HG02610 (cell line): ENCODE data around the gene RPP14.
"Not testable (repeated sequence)": the region's sequence is repeated elsewhere in the genome, so short reads cannot be mapped to it uniquely, and the experiment has no call there.

Source experiments
- ATAC-seq: cut with Tn5 transposase; IDR thresholded peaks from one replicate; pipeline ENCODE4 v1.9.1; 2021; ENCODE audit warnings: mild to moderate bottlenecking, moderate library complexity; ENCODE audit not compliant: unreplicated experiment

Gene RPP14

DNA sequence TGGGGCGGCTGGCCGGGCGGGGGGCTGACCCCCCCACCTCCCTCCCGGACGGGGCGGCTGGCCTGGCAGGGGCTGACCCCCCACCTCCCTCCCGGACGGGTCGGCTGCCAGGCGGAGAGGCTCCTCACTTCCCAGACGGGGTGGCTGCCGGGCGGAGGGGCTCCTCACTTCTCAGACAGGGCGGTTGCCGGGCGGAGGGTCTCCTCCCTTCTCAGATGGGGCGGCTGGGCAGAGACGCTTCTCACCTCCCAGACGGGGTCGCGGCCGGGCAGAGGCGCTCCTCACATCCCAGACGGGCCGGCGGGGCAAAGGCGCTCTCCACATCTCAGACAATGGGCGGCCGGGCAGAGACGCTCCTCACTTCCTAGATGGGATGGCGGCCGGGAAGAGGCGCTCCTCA, 15.6 kb upstream of the RPP14 start:
- not testable (repeated sequence) for ATAC-seq

DNA sequence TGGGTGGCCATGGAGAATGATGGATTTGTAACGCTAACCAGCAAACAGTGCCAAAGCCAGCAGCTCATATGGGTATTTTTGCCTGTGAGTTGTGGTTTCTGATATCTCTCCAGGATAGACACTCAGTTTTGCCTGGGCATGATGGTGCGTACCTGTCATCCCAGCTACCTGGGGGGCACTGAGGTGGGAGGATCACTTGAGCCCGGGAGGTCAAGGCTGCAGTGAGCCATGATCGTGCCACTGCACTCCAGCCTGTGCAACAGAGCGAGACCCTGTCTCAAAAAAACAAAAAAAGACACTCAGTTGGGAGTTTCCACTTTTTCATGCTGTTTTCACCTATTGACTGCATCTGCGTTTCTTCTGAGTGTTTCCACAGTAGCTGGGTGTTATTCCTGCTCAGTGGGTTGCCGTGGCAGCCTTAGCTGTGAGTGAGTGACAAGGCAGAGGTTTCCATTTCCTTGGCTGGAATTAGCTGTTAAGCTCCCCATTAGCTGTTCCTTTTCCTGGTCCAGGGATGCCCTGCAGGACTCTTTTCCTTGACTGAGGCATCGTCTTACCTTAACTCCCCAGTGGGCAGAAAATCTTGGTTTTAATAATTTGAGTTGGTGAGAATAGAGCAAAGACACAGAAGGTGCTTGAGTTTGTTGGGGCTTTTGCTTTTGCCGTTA, 14.2 kb upstream of the RPP14 start:
- ATAC-seq = no peak

DNA sequence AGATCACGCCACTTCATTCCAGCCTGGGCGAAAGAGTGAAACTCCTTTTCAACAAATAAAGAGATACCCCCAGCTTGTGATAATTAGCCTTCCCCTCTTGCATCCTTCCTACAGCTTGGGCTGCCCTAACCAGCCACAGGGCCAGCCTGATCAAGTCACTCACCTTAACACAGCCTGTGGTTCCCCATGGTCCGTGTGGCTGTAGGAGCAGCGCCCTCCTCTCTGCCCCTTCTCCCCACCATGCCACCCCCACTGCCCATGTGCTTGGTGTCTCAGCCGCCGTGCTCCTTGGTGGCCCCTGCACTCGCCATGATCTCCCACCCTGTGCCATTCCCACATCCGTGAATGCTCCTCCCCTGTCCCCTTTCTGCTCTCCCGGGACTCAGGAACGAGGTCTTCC, 13.2 kb upstream of the RPP14 start:
- no peak for ATAC-seq

DNA sequence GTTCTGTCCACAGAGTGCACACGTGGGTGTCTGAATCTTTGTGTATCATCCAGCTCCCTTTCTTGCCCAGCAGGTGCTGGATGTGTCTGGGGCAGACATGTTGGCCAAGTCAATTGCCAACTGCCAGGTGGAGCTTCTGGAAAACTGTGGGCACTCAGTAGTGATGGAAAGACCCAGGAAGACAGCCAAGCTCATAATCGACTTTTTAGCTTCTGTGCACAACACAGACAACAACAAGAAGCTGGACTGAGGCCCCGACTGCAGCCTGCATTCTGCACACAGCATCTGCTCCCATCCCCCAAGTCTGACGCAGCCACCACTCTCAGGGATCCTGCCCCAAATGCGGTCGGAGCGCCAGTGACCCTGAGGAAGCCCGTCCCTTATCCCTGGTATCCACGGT, 12.5 kb upstream of the RPP14 start:
- no peak for ATAC-seq

DNA sequence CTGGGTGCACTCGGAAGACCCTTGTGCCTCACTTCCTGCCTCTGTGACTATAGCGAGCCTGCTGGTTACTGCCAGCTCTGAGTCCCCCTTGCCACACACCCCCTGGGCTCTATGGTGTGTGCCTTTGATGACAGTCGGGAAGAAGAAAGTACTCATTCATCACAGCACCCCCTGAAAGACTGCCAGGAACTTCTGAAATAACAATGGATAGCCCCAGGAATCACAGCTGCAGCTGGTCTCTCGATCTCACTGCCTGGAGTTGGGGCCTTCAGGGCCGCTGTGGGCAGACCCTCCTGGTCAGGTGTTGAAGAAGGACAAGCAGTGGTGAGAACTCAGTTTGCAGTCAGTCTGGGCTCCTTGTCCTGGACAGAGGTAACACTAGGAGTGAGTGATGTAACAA, 9.8 kb upstream of the RPP14 start:
- no peak for ATAC-seq

DNA sequence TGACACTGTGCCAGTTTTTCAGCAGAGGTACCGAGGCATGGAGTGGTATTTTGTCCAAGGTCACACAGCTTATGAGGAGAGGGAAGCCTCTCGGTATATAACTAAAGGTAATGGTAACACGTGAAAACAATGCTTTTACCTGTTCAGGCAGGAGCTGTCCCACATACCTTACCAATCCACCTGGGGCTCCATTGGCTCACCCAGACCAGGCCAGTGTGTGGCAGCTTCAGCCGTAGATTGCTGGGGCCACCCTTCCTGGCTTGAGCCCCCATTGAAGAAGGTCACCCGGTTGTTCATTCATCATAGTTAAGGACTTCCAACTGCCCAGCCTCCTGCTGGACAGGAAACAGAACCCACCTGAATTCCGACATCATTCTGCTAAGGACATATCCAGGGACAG, 9.2 kb upstream of the RPP14 start:
- no peak for ATAC-seq

DNA sequence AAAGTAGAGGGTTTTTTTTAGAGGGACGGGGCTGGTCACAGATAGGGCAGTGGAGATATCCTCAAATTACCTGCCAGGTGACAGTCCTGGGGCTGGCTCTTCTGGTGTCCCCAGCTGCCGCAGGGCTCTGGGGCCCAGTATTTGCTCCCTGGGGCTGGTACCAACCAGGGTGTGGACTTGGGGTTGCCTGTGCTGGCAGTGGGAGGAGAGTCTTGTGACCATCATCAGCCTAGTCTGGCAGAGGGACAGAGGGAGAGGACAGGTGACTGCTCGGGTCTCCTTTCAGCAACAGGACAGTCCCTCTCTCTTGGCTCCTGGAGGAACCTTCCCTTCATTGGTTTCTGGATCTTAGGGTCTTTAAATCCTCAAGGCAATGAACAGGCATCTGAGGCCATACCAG, 7.9 kb upstream of the RPP14 start:
- ATAC-seq = no peak

DNA sequence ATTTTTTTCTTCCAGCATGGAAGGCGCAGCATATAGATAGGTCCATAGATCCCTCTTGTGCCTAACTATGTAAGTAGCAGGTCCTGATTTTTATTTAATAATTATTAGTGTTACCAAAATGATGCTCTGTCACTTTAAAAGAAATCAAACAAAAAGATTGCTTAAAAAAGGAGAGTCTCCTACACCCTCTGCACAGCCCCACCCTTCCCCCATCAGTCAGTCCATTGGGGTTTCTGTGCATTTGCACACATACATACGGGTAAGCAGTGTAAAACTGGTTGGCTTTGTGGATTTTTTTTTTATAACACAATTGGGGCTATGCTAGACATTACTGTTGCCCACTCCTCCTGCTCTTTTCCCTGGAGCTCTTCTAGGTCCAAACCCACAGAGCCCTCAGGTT, 7.0 kb upstream of the RPP14 start:
- ATAC-seq = no peak

DNA sequence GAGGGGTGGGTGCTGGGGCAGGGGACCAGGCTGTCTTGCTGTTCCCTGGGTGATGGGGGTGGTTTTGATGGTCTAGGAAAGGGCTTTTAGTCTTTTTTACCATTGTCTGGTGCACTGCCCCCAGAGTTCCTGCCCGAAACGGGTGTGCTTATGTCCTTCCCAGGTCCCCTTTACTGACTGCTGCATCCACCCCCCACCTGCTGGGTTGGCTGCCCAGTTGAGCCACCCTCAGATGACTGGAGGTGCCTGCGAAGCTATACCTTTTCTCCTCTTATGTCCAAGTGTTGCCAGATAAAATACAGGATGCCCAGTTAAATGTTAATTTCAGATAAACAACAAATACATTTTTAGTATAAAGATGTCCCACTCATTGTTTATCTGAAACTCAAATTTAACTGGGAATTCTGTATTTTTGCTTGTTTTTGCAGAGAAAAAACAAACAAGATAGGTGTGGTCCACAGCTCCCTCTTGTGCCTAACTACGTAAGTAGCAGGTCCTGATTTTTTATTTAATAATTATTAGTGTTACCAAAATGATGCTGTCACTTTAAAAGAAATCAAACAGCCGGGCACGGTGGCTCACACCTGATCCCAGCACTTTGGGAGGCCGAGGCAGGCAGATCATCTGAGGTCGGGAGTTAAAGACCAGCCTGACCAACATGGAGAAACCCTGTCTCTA, 6.1 kb upstream of the RPP14 start:
- no peak for ATAC-seq

DNA sequence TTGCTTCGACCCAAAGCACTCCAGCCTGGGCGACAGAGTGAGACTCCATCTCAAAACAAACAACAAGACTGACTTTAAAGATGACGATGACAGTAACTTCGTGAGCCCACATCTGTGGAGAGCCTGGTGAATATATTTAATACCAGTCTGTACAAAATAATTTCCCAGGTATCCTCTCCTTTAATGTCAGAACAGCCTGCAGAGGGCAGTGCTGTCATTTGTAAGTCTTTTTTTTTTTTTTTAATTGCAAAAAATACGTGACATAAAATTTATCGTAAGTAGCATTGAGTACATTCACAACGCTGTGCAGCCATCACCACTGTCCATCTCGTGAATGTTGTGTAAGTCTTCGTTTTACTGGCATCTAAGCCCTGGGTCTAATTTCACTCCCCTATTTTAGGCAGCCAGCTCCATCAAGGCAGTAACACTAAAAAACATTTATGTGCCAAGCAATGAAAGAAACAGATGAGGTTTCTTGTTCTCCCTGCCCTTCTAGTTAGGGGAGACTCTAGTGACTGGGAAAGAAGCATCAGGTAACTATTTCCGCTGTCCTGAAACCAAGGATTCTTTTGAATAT, 1.7 kb downstream of the RPP14 start:
- ATAC-seq = no peak

DNA sequence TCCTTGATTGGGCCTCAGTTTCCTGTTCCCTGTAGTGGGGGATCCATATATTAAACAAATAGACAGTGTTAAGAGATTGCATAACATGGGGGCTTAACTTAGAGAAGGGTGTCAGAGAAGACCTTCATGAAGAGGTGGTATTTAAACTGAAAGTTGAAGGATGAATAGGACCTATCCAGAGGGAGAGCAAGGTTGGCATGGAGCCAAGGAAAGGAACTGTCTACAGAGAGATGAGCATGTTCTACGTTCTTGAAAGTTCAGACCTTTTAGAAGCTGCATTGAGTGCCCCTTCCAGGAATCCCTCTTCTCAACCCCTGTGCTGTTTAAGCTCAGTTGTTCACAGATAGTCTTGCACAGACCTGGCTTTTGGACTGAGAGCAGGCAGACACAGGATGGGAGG, 2.7 kb downstream of the RPP14 start:
- no peak for ATAC-seq

DNA sequence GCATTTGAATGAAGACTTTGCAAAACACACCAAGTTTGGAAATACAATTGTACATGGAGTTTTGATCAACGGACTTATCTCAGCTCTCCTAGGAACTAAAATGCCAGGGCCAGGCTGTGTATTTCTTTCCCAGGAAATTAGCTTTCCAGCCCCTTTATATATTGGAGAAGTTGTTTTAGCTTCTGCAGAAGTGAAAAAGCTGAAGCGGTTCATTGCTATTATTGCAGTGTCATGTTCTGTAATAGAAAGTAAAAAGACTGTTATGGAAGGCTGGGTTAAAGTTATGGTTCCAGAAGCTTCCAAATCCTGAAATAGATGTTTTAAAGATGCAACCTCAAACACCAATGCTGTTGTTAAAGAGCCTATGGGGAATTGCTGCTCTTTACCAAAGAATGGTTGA, 11.8 kb downstream of the RPP14 start:
- no peak for ATAC-seq

DNA sequence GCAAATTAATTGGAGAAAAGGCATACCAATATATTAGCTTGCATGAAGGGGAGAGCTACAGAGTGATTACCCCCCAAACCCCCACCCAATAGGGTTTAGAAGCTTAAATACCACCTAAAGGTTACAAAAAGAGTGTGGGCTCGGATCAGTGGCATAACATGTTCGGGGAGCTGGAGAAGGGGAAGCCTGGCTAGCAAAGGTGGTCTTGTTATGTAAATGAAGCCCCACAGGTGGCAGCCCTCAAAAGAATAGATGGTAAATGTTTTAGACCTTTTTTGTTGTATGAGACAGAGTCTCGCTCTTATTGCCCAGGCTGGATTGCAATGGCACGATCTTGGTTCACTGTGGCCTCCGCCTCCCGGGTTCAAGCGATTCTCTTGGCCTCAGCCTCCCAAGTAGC, 15.7 kb downstream of the RPP14 start:
- ATAC-seq = no peak

DNA sequence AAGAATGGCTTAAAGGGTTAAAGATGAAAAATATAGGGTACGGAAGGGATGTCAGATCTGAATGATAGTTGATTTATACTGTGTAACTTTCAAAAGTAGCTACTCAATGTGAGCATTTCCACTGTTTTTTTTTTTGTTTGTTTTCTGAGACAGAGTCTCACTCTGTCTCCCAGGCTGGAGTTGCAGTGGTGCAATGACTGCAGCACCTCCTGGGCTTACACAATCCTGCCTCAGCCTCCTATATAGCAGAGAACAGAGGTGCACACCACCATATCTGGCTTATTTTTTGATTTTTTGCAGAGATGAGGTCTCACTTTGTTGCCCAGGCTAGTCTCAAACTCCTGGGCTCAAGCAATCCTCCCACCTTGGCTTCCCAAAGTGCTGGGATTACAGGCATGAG, 16.7 kb downstream of the RPP14 start:
- ATAC-seq = no peak

DNA sequence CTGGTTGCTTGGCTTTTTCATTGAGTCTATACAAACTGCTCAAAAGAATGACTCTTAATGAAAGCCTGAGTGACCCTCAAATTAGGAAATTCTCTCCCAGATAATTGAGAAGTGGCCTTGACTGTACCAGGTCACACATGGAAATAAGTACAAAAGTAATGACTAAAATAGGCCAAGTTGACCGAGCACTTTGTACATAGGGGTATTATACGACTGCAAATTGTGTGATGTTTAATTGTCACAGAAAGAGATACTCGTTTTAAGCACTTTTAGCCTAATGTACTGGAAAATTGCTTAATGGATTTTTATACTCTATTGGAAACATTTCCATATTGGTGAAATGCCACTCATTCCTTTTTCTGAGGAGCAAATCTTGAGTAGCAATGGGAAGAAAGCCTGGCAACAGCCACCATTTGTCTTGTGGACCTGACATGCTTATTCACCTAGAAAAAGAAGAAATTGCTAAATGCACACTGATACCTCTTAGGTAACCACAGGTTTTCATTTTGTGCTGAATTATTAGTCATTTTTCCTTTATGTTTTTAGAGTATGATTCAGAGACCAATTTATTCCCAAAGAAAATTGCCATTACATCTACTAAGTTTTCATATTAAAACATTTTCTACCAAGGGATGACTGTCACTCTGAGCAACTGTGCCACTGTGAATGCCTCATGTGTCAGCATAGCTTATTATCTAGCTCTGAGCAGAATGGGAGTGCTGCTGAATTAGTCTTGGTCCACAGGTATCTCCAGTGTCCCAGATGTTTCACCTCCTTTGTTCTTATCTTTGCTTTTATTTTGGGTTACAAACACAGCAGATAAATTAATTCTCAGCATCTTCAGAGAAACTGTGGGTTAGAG, 17.7 kb downstream of the RPP14 start:
- peak; percentile 37 for ATAC-seq

DNA sequence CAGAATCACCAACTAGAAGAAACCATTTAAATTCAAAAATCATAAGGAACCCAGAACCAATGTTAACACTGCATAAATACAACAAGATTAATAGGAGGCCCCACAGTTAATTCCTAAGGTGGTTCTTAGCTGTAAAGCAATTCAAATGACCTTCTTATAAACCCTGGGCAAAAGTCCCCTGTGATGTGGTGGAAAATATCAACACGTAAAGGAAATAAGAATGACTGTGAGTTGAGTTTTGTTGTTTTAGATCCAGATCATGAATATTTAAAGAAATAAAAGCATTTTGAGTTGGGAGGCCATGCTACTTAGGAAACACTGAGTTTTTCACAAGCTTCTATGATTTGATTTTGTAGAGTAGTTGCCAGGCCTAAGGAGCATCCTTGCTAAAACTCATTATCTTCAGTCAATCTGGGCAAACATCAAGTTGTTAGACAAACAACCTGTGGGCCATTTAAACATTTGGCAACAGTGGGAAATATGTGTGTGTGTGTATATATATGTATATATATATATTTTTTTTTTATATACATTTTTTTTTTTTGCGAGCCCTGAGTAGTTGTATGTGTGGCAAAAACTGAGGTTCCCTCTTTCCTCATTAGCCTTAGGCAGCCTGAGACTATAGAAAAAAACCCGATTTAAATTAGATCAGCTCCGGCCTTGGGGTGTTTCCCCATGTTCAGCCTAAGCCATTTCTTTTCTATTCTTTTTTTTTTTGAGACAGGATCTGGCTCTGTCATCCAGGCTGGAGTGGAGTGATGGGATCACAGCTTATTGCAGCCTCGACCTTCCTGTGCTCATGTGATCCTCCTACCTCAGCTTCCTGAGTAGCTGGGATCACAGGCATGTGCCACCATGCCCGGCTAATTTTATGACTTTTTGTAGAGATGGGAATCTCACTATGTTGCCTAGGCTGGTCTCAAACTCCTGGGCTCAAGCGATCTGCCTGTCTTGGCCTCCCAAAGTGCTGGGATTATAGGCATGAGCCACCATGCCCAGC, 18.6 kb downstream of the RPP14 start:
- peak; percentile 38 for ATAC-seq

DNA sequence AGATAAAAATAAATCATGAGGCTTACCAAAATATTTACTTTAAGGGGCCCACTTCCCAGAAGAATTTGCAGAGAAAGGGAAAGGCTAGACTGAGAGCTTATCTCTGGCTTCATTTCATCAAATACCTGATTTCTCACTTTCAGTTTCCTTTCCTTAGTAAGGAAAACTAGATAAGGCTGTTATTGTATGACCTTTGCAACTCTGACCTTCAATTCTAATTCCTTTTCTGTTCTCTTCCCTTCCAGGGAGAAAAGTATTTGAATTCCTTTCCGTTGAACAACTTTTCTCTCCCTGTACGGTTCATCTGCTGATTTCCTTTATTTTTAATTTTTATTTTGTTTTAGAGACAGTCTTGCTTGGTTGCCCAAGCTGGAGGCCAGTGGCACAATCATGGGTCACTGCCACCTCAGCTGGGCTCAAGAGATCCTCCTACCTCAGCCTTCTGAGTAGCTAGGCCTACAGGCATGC, 19.5 kb downstream of the RPP14 start:
- no peak for ATAC-seq

DNA sequence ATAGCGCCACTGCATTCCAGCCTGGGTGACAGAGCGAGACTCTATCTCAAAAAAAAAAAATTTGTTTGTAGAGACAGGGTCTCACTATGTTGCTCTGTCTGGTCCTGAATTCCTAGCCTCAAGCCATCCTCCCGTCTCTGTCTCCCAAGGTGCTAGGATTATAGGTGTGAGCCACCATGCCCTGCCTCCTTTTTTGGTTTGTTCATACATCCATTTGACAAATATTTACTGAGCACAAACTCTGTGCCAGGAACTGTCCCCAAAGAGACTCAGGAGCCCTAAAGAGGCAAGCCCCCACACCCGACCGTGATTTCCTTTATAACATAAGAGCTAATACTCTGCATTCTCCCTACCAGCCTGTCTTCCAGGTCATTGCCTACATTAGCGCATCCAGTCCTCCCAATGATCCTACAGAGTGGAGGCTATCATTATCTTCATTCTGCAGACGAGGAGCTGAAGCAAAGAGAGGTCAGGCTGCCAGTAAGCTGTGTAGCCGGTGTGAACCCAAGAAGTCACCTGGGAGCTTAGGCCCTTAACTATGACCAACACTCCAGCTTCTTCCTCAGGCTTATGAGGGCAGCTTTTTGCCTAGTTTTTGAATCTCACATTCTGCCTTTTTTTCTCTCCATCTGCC, 20.3 kb downstream of the RPP14 start:
- ATAC-seq = no peak

DNA sequence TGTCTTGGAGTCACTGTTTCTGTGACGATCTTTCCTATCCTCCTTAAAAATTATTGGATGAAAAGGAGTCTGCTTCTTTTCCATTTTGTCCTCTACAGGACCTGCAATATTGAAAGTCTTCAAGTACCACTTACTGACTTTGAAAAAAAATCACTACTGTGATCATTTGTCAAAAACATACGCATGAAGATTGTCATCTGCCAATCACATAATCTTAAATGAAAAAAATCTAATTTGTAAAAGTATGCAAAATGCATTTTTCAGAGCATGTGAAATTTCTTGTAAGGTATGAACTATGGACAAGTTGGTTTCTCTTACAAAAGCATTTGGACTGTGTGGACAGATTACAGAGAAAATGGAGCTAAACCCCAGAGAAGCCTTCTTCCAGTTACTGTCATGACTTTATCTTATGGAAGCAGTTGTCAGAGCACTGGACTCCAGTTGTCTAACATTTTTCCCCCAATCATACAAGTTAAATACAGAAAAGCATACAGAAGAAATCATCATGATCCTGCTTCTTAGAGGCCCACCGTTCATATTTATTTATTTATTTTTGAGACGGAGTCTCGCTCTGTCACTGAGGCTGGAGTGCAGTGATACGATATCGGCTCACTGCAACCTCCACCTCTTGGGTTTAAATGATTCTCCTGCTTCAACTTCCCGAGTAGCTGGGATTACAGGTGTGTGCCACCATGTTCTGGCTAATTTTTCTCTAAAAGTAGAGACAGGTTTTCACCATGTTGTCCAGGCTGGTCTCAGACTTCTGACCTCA, 23.3 kb downstream of the RPP14 start:
- no peak for ATAC-seq
